Epithelial cell of esophagus (primary cell): ENCODE data around the gene GSG1L.

Experiments used
- DNase-seq: peaks from one replicate; pipeline ENCODE4 v3.0.0; 2010; ENCODE audit warnings: low read depth
- H3K4me3 ChIP-seq: 2 replicates; pipeline ENCODE4 v1.5.1; 2011; ENCODE audit warnings: mild to moderate bottlenecking, low read length, control low read depth
- CTCF ChIP-seq: IDR thresholded peaks from 2 replicates; pipeline ENCODE4 v1.5.1; 2011; ENCODE audit warnings: low read depth, mild to moderate bottlenecking, low read length, control low read depth, inconsistent platforms; ENCODE audit not compliant: insufficient read depth; ENCODE audit errors: missing control alignments

GSG1L gene

GRCh38 chr16:27844826-27845225 is 218.7 kb downstream of the GSG1L start:
- no peak for DNase-seq
- no peak overlapping the region for H3K4me3 ChIP-seq
- TF ChIP-seq CTCF, result no peak

GRCh38 chr16:27843800-27844199 is 219.7 kb downstream of the GSG1L start:
- no peak for TF ChIP-seq CTCF
- DNase-seq, result no peak
- no peak overlapping the region for H3K4me3 ChIP-seq

- H3K4me3 ChIP-seq, result no peak overlapping the region
- DNase-seq, result no peak
- no peak for TF ChIP-seq CTCF
These were observed 221.6 kb downstream of the GSG1L start for GRCh38 chr16:27841911-27842310.

- no peak for TF ChIP-seq CTCF
- H3K4me3 ChIP-seq, result no peak overlapping the region
- DNase-seq, result no peak
These were observed 222.3 kb downstream of the GSG1L start for GRCh38 chr16:27841061-27841801.

- H3K4me3 ChIP-seq, result no peak overlapping the region
- no peak for TF ChIP-seq CTCF
- no peak for DNase-seq
These were observed 223.0 kb downstream of the GSG1L start for GRCh38 chr16:27840311-27841060.

- no peak for TF ChIP-seq CTCF
- DNase-seq, result peak; percentile 38
- no peak overlapping the region for H3K4me3 ChIP-seq
These were observed 224.1 kb downstream of the GSG1L start for GRCh38 chr16:27839419-27839818.

- no peak for TF ChIP-seq CTCF
- DNase-seq, result peak; percentile 13
- H3K4me3 ChIP-seq, result no peak overlapping the region
These were observed 224.9 kb downstream of the GSG1L start for GRCh38 chr16:27838536-27839175.
